ENCODE results near the gene MAST3. TPM values are rescaled to one million over a fixed set of nuclear protein-coding genes. Genes with fewer than 3 reads are reported as not detected.

MAST3 gene
- polyA plus RNA-seq, 1 of the 3 experiments (the other 2 are of a cell fraction) = 4.5 TPM

DNA sequence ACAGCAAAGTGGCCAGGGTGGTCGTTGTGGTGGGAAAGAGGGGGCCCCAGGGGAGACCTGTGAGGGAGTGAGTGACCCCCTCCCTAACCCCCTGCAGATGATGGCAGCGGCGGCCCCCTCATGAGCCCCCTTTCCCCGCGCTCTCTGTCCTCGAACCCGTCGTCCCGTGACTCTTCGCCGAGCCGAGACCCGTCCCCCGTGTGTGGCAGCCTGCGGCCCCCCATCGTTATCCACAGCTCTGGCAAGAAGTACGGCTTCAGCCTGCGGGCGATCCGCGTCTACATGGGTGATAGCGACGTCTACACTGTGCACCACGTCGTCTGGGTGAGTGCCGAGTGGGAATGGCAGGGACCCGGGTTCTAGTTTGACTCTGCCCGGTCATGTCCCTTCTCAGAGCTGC is 47.3 kb downstream of the MAST3 start:
- DNase-seq = no peak
- Histone ChIP-seq H3K27me3 (ENCODE audit: insufficient read depth) (no peaks in the 10 kb centered on the region), H3K4me2 (no peak overlapping the region), H2AFZ (ENCODE audit: low read depth) (no peak overlapping the region), H4K20me1 (ENCODE audit: insufficient read depth) (no peaks in the 10 kb centered on the region), H3K79me2 (ENCODE audit: insufficient read depth) (no peaks in the 10 kb centered on the region), H3K36me3 (replicated peaks in 1 of 2; ENCODE audit: control insufficient read depth in 1 of 2, insufficient read depth in 2 of 2, low read length in 1 of 2) (peaks cover 12 to 25% of the 10 kb centered on the region in 2 experiments), H3K4me3 (ENCODE audit: low read depth in 2 of 2, low read length in 1 of 2) (no peak overlapping the region), H3K9me2 (no peaks in the 10 kb centered on the region), H3K4me1 (ENCODE audit: control insufficient read depth in 1 of 2, insufficient read depth in 2 of 2, low read depth in 1 of 2, low read length in 1 of 2) (no peaks in the 10 kb centered on the region), H3K27ac (ENCODE audit: low read depth in 2 of 2, low read length in 1 of 2) (no peak overlapping the region), H3K9me3 (no peaks in the 10 kb centered on the region), H3F3A (replicated peaks; ENCODE audit: insufficient read depth) (no peaks in the 10 kb centered on the region), H3K9ac (no peak overlapping the region)
- POLR2A ChIA-PET = no interaction called here
- 96% methylated on average over 28 of the region's 28 CpGs for WGBS (ENCODE audit: low lambda C conversion rate)
- CTCF ChIA-PET = interaction anchor here (0.6 kb wide), 1 partner anchor 86 kb away, joined by 5 read pairs; no protein-coding TSS in a partner anchor
- TF ChIP-seq, protein P1, sequence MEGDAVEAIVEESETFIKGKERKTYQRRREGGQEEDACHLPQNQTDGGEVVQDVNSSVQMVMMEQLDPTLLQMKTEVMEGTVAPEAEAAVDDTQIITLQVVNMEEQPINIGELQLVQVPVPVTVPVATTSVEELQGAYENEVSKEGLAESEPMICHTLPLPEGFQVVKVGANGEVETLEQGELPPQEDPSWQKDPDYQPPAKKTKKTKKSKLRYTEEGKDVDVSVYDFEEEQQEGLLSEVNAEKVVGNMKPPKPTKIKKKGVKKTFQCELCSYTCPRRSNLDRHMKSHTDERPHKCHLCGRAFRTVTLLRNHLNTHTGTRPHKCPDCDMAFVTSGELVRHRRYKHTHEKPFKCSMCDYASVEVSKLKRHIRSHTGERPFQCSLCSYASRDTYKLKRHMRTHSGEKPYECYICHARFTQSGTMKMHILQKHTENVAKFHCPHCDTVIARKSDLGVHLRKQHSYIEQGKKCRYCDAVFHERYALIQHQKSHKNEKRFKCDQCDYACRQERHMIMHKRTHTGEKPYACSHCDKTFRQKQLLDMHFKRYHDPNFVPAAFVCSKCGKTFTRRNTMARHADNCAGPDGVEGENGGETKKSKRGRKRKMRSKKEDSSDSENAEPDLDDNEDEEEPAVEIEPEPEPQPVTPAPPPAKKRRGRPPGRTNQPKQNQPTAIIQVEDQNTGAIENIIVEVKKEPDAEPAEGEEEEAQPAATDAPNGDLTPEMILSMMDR (IDR thresholded peaks at IDR 0.05) = no peak
- TF ChIP-seq TCF12 (IDR thresholded peaks at IDR 0.05) (no peak), TAF1 (IDR thresholded peaks at IDR 0.05; ENCODE audit: borderline replicate concordance, low read depth, low read length) (no peak), RCOR1 (IDR thresholded peaks at IDR 0.05; ENCODE audit: low read length) (no peak), EP300 (IDR thresholded peaks at IDR 0.05; ENCODE audit: borderline replicate concordance in 1 of 2, low read depth in 1 of 2, low read length in 1 of 2) (no peak), FOSL2 (IDR thresholded peaks at IDR 0.05; ENCODE audit: borderline replicate concordance, low read depth) (no peak), RFX5 (IDR thresholded peaks at IDR 0.05; ENCODE audit: low read length) (no peak), TEAD4 (IDR thresholded peaks at IDR 0.05; ENCODE audit: borderline replicate concordance, insufficient read depth) (no peak), CHD2 (IDR thresholded peaks at IDR 0.05; ENCODE audit: low read length, partially characterized antibody) (no peak), GATA2 (CRISPR knock-in tag; IDR thresholded peaks at IDR 0.05) (no peak), SMC3 (IDR thresholded peaks at IDR 0.05; ENCODE audit: low read depth, low read length) (no peak), NRF1 (IDR thresholded peaks at IDR 0.05; ENCODE audit: low read depth, low read length) (no peak), NFIC (IDR thresholded peaks at IDR 0.05; ENCODE audit: borderline replicate concordance) (no peak), MEF2A (IDR thresholded peaks at IDR 0.05; ENCODE audit: borderline replicate concordance, low read depth) (no peak)
- TF ChIP-seq, protein P2, sequence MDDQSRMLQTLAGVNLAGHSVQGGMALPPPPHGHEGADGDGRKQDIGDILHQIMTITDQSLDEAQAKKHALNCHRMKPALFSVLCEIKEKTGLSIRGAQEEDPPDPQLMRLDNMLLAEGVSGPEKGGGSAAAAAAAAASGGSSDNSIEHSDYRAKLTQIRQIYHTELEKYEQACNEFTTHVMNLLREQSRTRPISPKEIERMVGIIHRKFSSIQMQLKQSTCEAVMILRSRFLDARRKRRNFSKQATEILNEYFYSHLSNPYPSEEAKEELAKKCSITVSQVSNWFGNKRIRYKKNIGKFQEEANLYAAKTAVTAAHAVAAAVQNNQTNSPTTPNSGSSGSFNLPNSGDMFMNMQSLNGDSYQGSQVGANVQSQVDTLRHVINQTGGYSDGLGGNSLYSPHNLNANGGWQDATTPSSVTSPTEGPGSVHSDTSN (IDR thresholded peaks at IDR 0.05) = no peak
- TF ChIP-seq, protein P3, sequence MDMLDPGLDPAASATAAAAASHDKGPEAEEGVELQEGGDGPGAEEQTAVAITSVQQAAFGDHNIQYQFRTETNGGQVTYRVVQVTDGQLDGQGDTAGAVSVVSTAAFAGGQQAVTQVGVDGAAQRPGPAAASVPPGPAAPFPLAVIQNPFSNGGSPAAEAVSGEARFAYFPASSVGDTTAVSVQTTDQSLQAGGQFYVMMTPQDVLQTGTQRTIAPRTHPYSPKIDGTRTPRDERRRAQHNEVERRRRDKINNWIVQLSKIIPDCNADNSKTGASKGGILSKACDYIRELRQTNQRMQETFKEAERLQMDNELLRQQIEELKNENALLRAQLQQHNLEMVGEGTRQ (IDR thresholded peaks at IDR 0.05; ENCODE audit: borderline replicate concordance, low read depth, low read length) = no peak
- TF ChIP-seq, protein P4, sequence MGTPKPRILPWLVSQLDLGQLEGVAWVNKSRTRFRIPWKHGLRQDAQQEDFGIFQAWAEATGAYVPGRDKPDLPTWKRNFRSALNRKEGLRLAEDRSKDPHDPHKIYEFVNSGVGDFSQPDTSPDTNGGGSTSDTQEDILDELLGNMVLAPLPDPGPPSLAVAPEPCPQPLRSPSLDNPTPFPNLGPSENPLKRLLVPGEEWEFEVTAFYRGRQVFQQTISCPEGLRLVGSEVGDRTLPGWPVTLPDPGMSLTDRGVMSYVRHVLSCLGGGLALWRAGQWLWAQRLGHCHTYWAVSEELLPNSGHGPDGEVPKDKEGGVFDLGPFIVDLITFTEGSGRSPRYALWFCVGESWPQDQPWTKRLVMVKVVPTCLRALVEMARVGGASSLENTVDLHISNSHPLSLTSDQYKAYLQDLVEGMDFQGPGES (IDR thresholded peaks at IDR 0.05; ENCODE audit: low read depth, low read length) = no peak
